ENCODE results near the gene ZNF283. TPM values are rescaled to one million over a fixed set of nuclear protein-coding genes. Genes with fewer than 3 reads are reported as not detected.

ZNF283 gene
- total and polyA plus RNA-seq, 2 experiments from 2014 or later: 9.8 to 26.8 TPM

GRCh38 chr19:43797118-43797517 lies 30.0 kb upstream of the ZNF283 start:
- TF ChIP-seq CTCF (IDR thresholded peaks at IDR 0.05; ENCODE audit: low read depth, low read length): no peak
- H3K36me3 ChIP-seq: no peaks in the 10 kb centered on the region
- no peak for DNase-seq (ENCODE audit: low read depth in 1 of 2, low spot score in 1 of 2)
- no peak overlapping the region for H3K4me3 ChIP-seq
- H3K4me1 ChIP-seq (ENCODE audit: low read depth): no peaks in the 10 kb centered on the region
- no peaks in the 10 kb centered on the region for H3K9me3 ChIP-seq (ENCODE audit: low read depth)
- H3K27ac ChIP-seq: no peak overlapping the region
- H3K27me3 ChIP-seq: peaks cover 72% of the 10 kb centered on the region

- Histone ChIP-seq H3K4me1 (ENCODE audit: low read depth) (no peaks in the 10 kb centered on the region), H3K27ac (no peak overlapping the region), H3K4me3 (no peak overlapping the region), H3K9me3 (ENCODE audit: low read depth) (no peaks in the 10 kb centered on the region), H3K36me3 (no peaks in the 10 kb centered on the region), H3K27me3 (peaks cover 69% of the 10 kb centered on the region)
- no peak for DNase-seq (ENCODE audit: low read depth in 1 of 2, low spot score in 1 of 2)
- TF ChIP-seq CTCF (IDR thresholded peaks at IDR 0.05; ENCODE audit: low read depth, low read length): no peak
These were observed 29.6 kb upstream of the ZNF283 start for GRCh38 chr19:43797556-43797955.

GRCh38 chr19:43798026-43798545 lies 29.0 kb upstream of the ZNF283 start:
- H3K4me3 ChIP-seq: peak overlapping the region; percentile 1
- no peak overlapping the region for H3K27ac ChIP-seq
- H3K27me3 ChIP-seq: peaks cover 65% of the 10 kb centered on the region
- no peak for DNase-seq (ENCODE audit: low read depth in 1 of 2, low spot score in 1 of 2)
- H3K4me1 ChIP-seq (ENCODE audit: low read depth): no peaks in the 10 kb centered on the region
- no peaks in the 10 kb centered on the region for H3K36me3 ChIP-seq
- no peaks in the 10 kb centered on the region for H3K9me3 ChIP-seq (ENCODE audit: low read depth)
- TF ChIP-seq CTCF (IDR thresholded peaks at IDR 0.05; ENCODE audit: low read depth, low read length): no peak

- TF ChIP-seq CTCF (IDR thresholded peaks at IDR 0.05; ENCODE audit: low read depth, low read length): no peak
- Histone ChIP-seq H3K4me1 (ENCODE audit: low read depth) (no peaks in the 10 kb centered on the region), H3K27me3 (peaks cover 63% of the 10 kb centered on the region), H3K36me3 (no peaks in the 10 kb centered on the region), H3K4me3 (peak overlapping the region; percentile 1), H3K27ac (no peak overlapping the region), H3K9me3 (ENCODE audit: low read depth) (no peaks in the 10 kb centered on the region)
- peak; percentile 7 to 34 for DNase-seq (ENCODE audit: low read depth in 1 of 2, low spot score in 1 of 2)
These were observed 28.3 kb upstream of the ZNF283 start for GRCh38 chr19:43798546-43799409.

GRCh38 chr19:43799502-43800142 lies 27.5 kb upstream of the ZNF283 start:
- Histone ChIP-seq H3K9me3 (ENCODE audit: low read depth) (no peaks in the 10 kb centered on the region), H3K4me3 (no peak overlapping the region), H3K27me3 (peaks cover 59% of the 10 kb centered on the region), H3K27ac (no peak overlapping the region), H3K4me1 (ENCODE audit: low read depth) (no peaks in the 10 kb centered on the region), H3K36me3 (no peaks in the 10 kb centered on the region)
- no peak for DNase-seq (ENCODE audit: low read depth in 1 of 2, low spot score in 1 of 2)
- no peak for TF ChIP-seq CTCF (IDR thresholded peaks at IDR 0.05; ENCODE audit: low read depth, low read length)

All from cardiac muscle cell (in vitro differentiated cells and primary cell).